GM12873 (cell line): ENCODE results near the gene HSPB2.

Experiments
- CTCF ChIP-seq: IDR thresholded peaks from 2 replicates; pipeline ENCODE4 v1.5.1; 2012; ENCODE audit warnings: low read depth, mild to moderate bottlenecking, moderate library complexity, low read length, control low read depth; ENCODE audit not compliant: insufficient read depth; ENCODE audit errors: missing control alignments

The HSPB2 gene

GRCh38 chr11:111917788-111918187 lies 5.3 kb downstream of the HSPB2 start:
- no peak for TF ChIP-seq CTCF

GRCh38 chr11:111918390-111919256 lies 6.1 kb downstream of the HSPB2 start, which contains the start of gene C11orf52:
Gene C11orf52, plus strand, starts transcription at chr11:111918913. Its CDS starts 60 bp downstream, at chr11:111918973.
- TF ChIP-seq CTCF = no peak

GRCh38 chr11:111920908-111921307 lies 8.4 kb downstream of the HSPB2 start:
- TF ChIP-seq CTCF = no peak

- no peak for TF ChIP-seq CTCF
Measured at GRCh38 chr11:111921541-111922230, 9.2 kb downstream of the HSPB2 start.

- TF ChIP-seq CTCF = no peak
Measured at GRCh38 chr11:111922803-111923202, 10.3 kb downstream of the HSPB2 start.

GRCh38 chr11:111923351-111923788 lies 10.8 kb downstream of the HSPB2 start:
- no peak for TF ChIP-seq CTCF

GRCh38 chr11:111923951-111924350 lies 11.4 kb downstream of the HSPB2 start:
- no peak for TF ChIP-seq CTCF
